Peyer's patch (tissue), 4 donors: ENCODE measurements around the gene GRAPL. TPM values are rescaled to one million over a fixed set of nuclear protein-coding genes. Genes with fewer than 3 reads are reported as not detected.
"Not testable (repeated sequence)": the region's sequence is repeated elsewhere in the genome, so short reads cannot be mapped to it uniquely, and the experiment has no call there.

ENCODE experiments used
- DNase-seq, 3 donors: peaks; one replicate each; pipeline ENCODE4 v3.0.0-alpha.2; 2017 to 2019
- H3K27ac ChIP-seq, 4 donors: fragments of 200-600 bp; sonication (generic); one replicate each; pipeline ENCODE4 v1.5.1; 2016 to 2019
- H3K27me3 ChIP-seq, 2 donors: fragments of 200-600 bp; sonication (generic); one replicate each; pipeline ENCODE4 v1.5.1; 2019
- H3K36me3 ChIP-seq, 3 donors: fragments of 200-600 bp; sonication (generic); one replicate each; pipeline ENCODE4 v1.5.1; 2016 to 2019
- H3K4me1 ChIP-seq, 4 donors: fragments of 200-600 bp; sonication (generic); one replicate each; pipeline ENCODE4 v1.5.1; 2016 to 2019
- H3K4me3 ChIP-seq, 4 donors: fragments of 200-600 bp; sonication (generic); 1 replicate in 3 of 4; 2 replicates in 1 of 4; pipeline ENCODE4 v1.5.1; 2016 to 2019; ENCODE audit warnings: mild to moderate bottlenecking in 1 of 4
- H3K9me3 ChIP-seq, 4 donors: fragments of 200-600 bp; sonication (generic); one replicate each; pipeline ENCODE4 v1.5.1; 2016 to 2019; ENCODE audit warnings: mild to moderate bottlenecking in 1 of 4
- total RNA-seq, 4 donors: library from RNA; depleted of rRNA; stranded (reverse); fragments of >200 nt; gene quantifications; one replicate each; pipeline ENCODE4 v1.1.0, GENCODE V29; 2016

GRAPL gene
- total RNA-seq, result 10 to 100 TPM in 2 of 4 donors, 1 to 10 TPM in 2; 3.7 to 17.3 (median 9.2) TPM

GRCh38 chr17:19127148-19127980 is at the start of gene GRAPL:
Gene GRAPL (plus strand): TSS chr17:19127589. CDS start chr17:19127620, 31 bp downstream.
- not testable (repeated sequence) for H3K4me3 ChIP-seq, DNase-seq, H3K36me3 ChIP-seq

DNA sequence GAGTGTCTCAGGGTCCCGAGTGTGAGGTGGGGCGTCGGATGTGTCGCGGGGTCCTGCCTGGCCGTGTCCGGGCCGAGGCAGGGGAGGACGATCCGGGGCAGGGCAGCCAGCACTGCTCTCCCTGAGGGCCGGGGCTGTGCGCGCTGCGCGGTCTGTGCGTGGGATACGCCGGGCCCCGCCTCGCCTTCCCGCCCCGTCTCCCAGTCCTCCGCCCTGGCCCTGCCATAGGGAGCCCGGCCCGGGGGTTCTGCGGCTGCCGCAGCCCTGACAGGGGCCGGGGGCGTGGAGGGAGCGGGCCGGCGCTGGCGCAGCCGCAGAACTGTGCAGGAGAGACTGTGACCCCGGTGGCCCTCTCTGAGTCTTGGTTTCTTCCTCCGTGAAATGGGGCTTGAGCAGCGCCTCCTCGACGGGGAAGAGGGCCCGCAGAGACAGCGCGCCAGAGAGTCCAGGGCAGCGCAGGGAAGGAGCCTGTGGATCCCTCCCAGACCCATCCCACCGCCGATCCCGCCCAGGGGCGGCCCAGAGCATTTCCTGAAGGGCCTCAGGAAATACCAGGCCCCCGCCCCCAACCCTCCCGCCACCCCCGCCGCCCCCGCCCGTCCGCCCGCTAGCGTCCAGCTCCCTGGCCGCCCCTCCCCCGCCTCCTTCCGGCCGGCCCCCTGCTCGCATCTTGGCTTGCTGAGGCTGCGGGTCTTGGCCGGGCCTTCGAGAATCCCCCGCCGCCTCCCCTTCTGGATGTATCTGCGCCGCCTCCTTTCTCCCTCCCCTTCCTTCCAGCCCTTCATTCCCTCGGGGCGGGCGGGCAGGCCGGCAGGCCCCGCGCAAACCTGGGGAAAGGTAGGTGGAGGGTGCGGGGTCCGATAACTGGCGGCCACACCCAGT is 38.3 kb upstream of the GRAPL start:
- H3K36me3 ChIP-seq, H3K4me1 ChIP-seq, H3K9me3 ChIP-seq, DNase-seq, H3K27me3 ChIP-seq: not testable (repeated sequence)
- H3K27ac ChIP-seq, result peak overlapping the region in 1 of 4 donors; percentile 74
- peak overlapping the region in 1 of 4 donors; percentile 39 for H3K4me3 ChIP-seq

More at GRCh38 chr17:19127148-19127980, at the start of gene GRAPL:
- not testable (repeated sequence) for H3K27ac ChIP-seq, H3K9me3 ChIP-seq, H3K27me3 ChIP-seq, H3K4me1 ChIP-seq

GRCh38 chr17:19090058-19090772 is 37.2 kb upstream of the GRAPL start:
- DNase-seq, H3K9me3 ChIP-seq, H3K36me3 ChIP-seq: not testable (repeated sequence)

DNA sequence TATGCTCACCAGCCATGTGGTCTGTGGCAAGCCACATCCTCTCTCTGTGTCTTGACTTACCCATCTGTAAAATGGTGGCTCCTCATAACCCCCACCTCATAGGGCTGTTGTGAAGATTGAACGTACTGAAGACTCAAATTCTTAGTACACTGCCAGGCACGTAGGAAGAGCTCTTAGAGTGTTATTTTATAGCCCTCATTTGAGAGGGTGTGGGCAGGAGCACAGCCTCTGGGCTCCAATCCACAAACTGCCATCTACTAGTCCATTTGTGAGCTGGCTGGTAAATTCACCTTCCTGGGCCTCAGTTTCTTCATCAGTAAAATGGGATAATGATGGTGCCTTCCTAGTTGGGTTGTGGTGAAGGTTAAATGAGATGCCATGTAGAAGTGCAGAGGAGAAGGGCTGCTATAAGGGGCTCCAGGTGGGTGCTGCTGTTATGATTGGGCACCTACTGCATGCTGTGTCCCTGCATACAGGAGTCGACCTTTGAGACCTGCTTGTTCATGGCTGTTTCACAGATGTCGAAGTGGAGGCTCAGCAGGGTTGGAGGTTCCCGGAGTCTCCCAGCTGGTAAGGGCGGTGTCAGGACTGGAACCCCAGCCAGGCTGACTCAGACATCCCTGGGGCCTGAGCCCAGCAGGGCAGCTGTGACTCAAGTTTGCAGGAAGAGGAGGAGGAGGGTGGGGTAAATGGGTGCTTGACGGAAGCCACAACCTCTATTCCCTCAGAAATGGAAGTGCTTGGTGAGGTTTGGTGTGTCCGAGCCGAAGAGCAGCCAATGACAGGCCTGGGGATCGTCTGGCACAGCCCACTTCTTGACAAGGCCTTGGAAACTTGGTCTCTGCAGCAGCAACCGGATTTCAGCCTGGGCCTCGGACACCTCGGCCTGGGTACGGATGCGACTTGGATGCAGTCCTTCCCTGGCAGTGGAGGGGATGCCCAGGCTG is 34.4 kb upstream of the GRAPL start:
- not testable (repeated sequence) for H3K4me1 ChIP-seq, H3K36me3 ChIP-seq, H3K4me3 ChIP-seq, H3K27me3 ChIP-seq, H3K9me3 ChIP-seq
- DNase-seq, result peak in 2 of 3 donors; percentile 34 to 35
- peak overlapping the region in 2 of 4 donors; percentile 52 to 62 for H3K27ac ChIP-seq

More at GRCh38 chr17:19090058-19090772, 37.2 kb upstream of the GRAPL start:
- not testable (repeated sequence) for H3K4me1 ChIP-seq, H3K27me3 ChIP-seq, H3K4me3 ChIP-seq, H3K27ac ChIP-seq

- DNase-seq, result peak in 2 of 3 donors; percentile 9 to 45
- H3K4me1 ChIP-seq, H3K36me3 ChIP-seq: not testable (repeated sequence)
Observed at GRCh38 chr17:19093684-19094438, 33.5 kb upstream of the GRAPL start.

GRCh38 chr17:19108517-19108916 is 18.9 kb upstream of the GRAPL start:
- not testable (repeated sequence) for H3K27me3 ChIP-seq, H3K27ac ChIP-seq, H3K4me3 ChIP-seq, H3K9me3 ChIP-seq, H3K36me3 ChIP-seq, H3K4me1 ChIP-seq
- DNase-seq, result peak in 1 of 3 donors; percentile 5

More at GRCh38 chr17:19093684-19094438, 33.5 kb upstream of the GRAPL start:
- H3K4me3 ChIP-seq, H3K27me3 ChIP-seq, H3K9me3 ChIP-seq: not testable (repeated sequence)
- H3K27ac ChIP-seq, result peak overlapping the region in 2 of 4 donors; percentile 52 to 62

GRCh38 chr17:19110189-19111097 is 16.9 kb upstream of the GRAPL start:
- peak overlapping the region in 3 of 4 donors; percentile 72 to 90 (median 80) for H3K27ac ChIP-seq
- peak overlapping the region; percentile 33 to 62 (median 43) for H3K4me3 ChIP-seq
- DNase-seq, result not testable (repeated sequence)

More at GRCh38 chr17:19110189-19111097, 16.9 kb upstream of the GRAPL start:
- not testable (repeated sequence) for H3K36me3 ChIP-seq, H3K4me1 ChIP-seq, H3K27me3 ChIP-seq, H3K9me3 ChIP-seq
